ENCODE measurements around the gene DIO1. TPM values are rescaled to one million over a fixed set of nuclear protein-coding genes. Genes with fewer than 3 reads are reported as not detected.

The DIO1 gene
- total and polyA plus RNA-seq, 9 of the 15 experiments (the other 6 are each of a cell fraction or from before 2014, with no cell fraction given) = not detected

GRCh38 chr1:53945183-53945432 lies 51.1 kb downstream of the DIO1 start:
- Histone ChIP-seq H2AFZ (ENCODE audit: low read depth, low read length) (peak overlapping the region; percentile 92), H3K27me3 (ENCODE audit: control insufficient read depth in 2 of 2, insufficient read depth in 2 of 2, low read length in 2 of 2) (no peaks in the 10 kb centered on the region), H3K9me1 (ENCODE audit: control insufficient read depth, insufficient read depth, low read length) (no peaks in the 10 kb centered on the region), H3K9ac (ENCODE audit: insufficient read depth in 1 of 2, low read depth in 2 of 2, low read length in 2 of 2) (peak overlapping the region; percentile 84 to 97), H3K4me3 (peak overlapping the region; percentile 88), H3K79me2 (ENCODE audit: control insufficient read depth, insufficient read depth, low read length) (peaks cover 88% of the 10 kb centered on the region), H3K9me3 (replicated peaks; ENCODE audit: control insufficient read depth, insufficient read depth, low read depth, low read length) (no peaks in the 10 kb centered on the region), H3K4me2 (ENCODE audit: insufficient read depth, low read length) (peak overlapping the region; percentile 91), H3K36me3 (ENCODE audit: control insufficient read depth, insufficient read depth, low read length) (peaks cover 22% of the 10 kb centered on the region), H3K4me1 (replicated peaks in 1 of 2; ENCODE audit: control insufficient read depth in 2 of 2, insufficient read depth in 2 of 2, low read length in 2 of 2) (peaks cover 27 to 29% of the 10 kb centered on the region in 2 experiments), H4K20me1 (replicated peaks; ENCODE audit: control insufficient read depth, insufficient read depth, low read length) (peaks cover 14% of the 10 kb centered on the region), H3K27ac (ENCODE audit: extremely low read depth, low read depth, low read length) (peak overlapping the region; percentile 91)
- ChIA-PET CTCF (ENCODE audit: low intra/inter-chr PET ratio) (no interaction called here), POLR2A (interaction anchor here (0.5 to 2.2 kb wide), 7 partner anchors 9 to 708 kb away, joined by 3 to 9 read pairs (median 4); partner anchors contain the start of genes NDC1 and YIPF1)
- BruUV-seq (replicated peaks) = no TSS peak
- WGBS (ENCODE audit: insufficient coverage, low coverage, missing lambda C conversion rate) = 1% methylated on average over 16 of the region's 16 CpGs
- peak; percentile 9 for ATAC-seq
- in situ Hi-C loops (cut with MboI) (no loop called here), intact Hi-C loops (cut with micrococcal nuclease) (loop anchor here (5.0 to 10.0 kb wide), 2 partner anchors 107 to 460 kb away; partner anchors contain the start of genes TCEANC2 and TMEM59)
- no peak for DNase-seq (ENCODE audit: extremely low read depth in 1 of 4, low spot score in 3 of 4)
- FAIRE-seq = no peak
- TF ChIP-seq NR2C1 (IDR thresholded peaks at IDR 0.05) (no peak), NR2C1 (tag; IDR thresholded peaks at IDR 0.05) (no peak), ESRRA (IDR thresholded peaks at IDR 0.05; ENCODE audit: borderline replicate concordance, low read depth) (no peak), VEZF1 (CRISPR knock-in tag; IDR thresholded peaks at IDR 0.05) (no peak), STAT5A (IDR thresholded peaks at IDR 0.05; ENCODE audit: borderline replicate concordance, low read length) (no peak), SMARCA5 (IDR thresholded peaks at IDR 0.05) (no peak), KDM1A (IDR thresholded peaks at IDR 0.05) (no peak), ZEB2 (IDR thresholded peaks at IDR 0.05) (no peak), DMBX1 (CRISPR knock-in tag; IDR thresholded peaks at IDR 0.05; ENCODE audit: borderline replicate concordance) (0 out of 2 replicates have a peak, but pooled peaks have one; percentile 34), ZMIZ1 (IDR thresholded peaks at IDR 0.05; ENCODE audit: low read depth in 2 of 2, low read length in 2 of 2) (no peak), ATF7 (IDR thresholded peaks at IDR 0.05) (0 out of 2 replicates have a peak, but pooled peaks have one; percentile 47), ZNF639 (CRISPR knock-in tag; conservative IDR thresholded peaks at IDR 0.05 in 1 of 2, IDR thresholded peaks at IDR 0.05 in 1 of 2) (no peak), CSDE1 (IDR thresholded peaks at IDR 0.05) (no peak), XRCC4 (IDR thresholded peaks at IDR 0.05; ENCODE audit: extremely low read depth, insufficient read depth, insufficient read length) (no peak), TCF7 (IDR thresholded peaks at IDR 0.05; ENCODE audit: borderline replicate concordance) (no peak)
